ENCODE data around the gene ANO6.

The ANO6 gene

DNA sequence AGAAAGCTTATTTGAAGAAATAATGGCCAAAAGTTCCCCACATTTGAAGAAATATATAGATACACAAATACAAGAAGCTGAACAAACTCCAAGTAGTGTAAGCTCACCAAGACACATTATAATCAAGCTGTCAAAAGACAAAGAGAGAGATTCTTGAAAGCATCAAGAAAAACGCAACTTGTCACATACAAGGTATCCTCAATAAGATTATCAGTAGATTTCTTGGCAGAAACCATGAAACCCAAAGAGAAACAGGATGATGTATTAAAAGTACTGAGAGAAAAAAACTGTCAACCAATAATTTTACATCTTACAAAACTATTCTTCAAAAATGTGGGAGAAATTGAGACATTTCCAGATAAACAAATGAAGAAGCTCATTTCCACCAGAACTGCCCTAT, 263.0 kb downstream of the ANO6 start:
- Histone ChIP-seq H3K27me3 (replicated peaks; ENCODE audit: control insufficient read depth, insufficient read depth, low read length) (no peaks in the 10 kb centered on the region), H3K4me1 (ENCODE audit: control insufficient read depth, insufficient read depth, low read length) (peaks cover 21% of the 10 kb centered on the region), H3K9me3 (ENCODE audit: control insufficient read depth, low read length) (peaks cover 16% of the 10 kb centered on the region), H3K36me3 (ENCODE audit: control insufficient read depth, insufficient read depth, low read length, severe bottlenecking) (no peaks in the 10 kb centered on the region), H3K9ac (ENCODE audit: low read length) (no peak overlapping the region), H3K4me3 (ENCODE audit: low read length) (no peak overlapping the region)
- no peak for DNase-seq (ENCODE audit: low read depth)

DNA sequence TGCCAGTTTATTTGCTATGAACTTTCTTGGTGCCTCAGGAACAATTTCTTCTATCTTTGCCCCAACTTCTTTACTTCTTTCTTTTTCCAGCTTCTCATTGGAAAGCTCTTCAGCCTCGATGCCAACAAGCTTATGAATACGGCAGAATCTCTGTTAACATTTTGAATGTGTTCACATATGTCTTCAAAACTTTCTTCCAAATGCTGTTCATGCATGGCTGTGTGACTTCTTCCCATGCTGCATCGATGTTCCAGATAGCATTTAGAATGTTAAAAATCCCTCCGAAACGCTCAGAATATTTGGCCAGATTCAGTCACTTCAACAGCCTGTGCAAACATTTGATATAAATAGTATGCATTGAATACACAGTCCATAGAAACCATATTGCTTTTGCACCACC, 265.9 kb downstream of the ANO6 start:
- Histone ChIP-seq H3K4me3 (ENCODE audit: low read length) (no peak overlapping the region), H3K4me1 (ENCODE audit: control insufficient read depth, insufficient read depth, low read length) (peaks cover 21% of the 10 kb centered on the region), H3K9me3 (ENCODE audit: control insufficient read depth, low read length) (peaks cover 16% of the 10 kb centered on the region), H3K27me3 (replicated peaks; ENCODE audit: control insufficient read depth, insufficient read depth, low read length) (no peaks in the 10 kb centered on the region), H3K36me3 (ENCODE audit: control insufficient read depth, insufficient read depth, low read length, severe bottlenecking) (no peaks in the 10 kb centered on the region), H3K9ac (ENCODE audit: low read length) (no peak overlapping the region)
- DNase-seq (ENCODE audit: low read depth) = no peak

DNA sequence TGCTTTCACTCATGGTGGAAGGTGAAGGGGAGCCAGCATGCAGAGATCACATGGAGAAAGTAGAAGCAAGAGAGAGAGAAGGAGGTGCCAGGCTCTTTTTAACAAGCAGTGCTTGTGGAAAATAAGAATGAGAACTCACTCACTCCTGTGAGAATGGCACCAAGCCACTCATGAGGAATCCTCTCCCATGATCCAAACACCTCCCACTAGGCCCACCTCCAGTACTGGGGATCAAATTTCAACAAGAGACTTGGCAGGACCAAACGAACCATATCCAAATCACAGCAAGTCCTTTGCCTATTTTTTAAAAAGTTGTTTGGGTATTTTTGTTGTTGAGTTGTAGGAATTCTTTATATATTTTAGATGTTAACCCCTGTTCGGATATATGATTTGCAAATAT, 267.7 kb downstream of the ANO6 start:
- no peak for DNase-seq (ENCODE audit: low read depth)
- no peaks in the 10 kb centered on the region for H3K36me3 ChIP-seq (ENCODE audit: control insufficient read depth, insufficient read depth, low read length, severe bottlenecking)
- H3K27me3 ChIP-seq (replicated peaks; ENCODE audit: control insufficient read depth, insufficient read depth, low read length) = no peaks in the 10 kb centered on the region

More for the DNA sequence above, 267.7 kb downstream of the ANO6 start:
- H3K9ac ChIP-seq (ENCODE audit: low read length) = no peak overlapping the region
- H3K9me3 ChIP-seq (ENCODE audit: control insufficient read depth, low read length) = peaks cover 16% of the 10 kb centered on the region
- H3K4me1 ChIP-seq (ENCODE audit: control insufficient read depth, insufficient read depth, low read length) = peaks cover 10% of the 10 kb centered on the region
- no peak overlapping the region for H3K4me3 ChIP-seq (ENCODE audit: low read length)
